Small intestine (tissue), 7 donors: ENCODE data around the gene PLEKHA6. TPM values are rescaled to one million over a fixed set of nuclear protein-coding genes. Genes with fewer than 3 reads are reported as not detected.

ENCODE experiments used
- DNase-seq, 2 donors: peaks; one replicate each; pipeline versions ENCODE4 v3.0.0 to v3.0.0-alpha.2; 2013
- FAIRE-seq: peaks from 2 replicates; lab custom pipeline; 2012; peaks lifted over from hg19 to GRCh38; lab: Jason Lieb, UNC
- H3K27ac ChIP-seq, 3 donors: one replicate each; pipeline ENCODE4 v1.5.1; 2013; ENCODE audit warnings: low read length in 2 of 3, mild to moderate bottlenecking in 2 of 3, control low read depth in 1 of 3, inconsistent platforms in 1 of 3, low read depth in 1 of 3, moderate library complexity in 1 of 3
- H3K27me3 ChIP-seq, 3 donors: one replicate each; pipeline ENCODE4 v1.6.1; 2013; ENCODE audit warnings: low read length in 3 of 3, inconsistent platforms in 1 of 3; ENCODE audit not compliant: control insufficient read depth in 3 of 3, insufficient read depth in 3 of 3
- H3K36me3 ChIP-seq, 3 donors: one replicate each; pipeline ENCODE4 v1.6.1; 2013; ENCODE audit warnings: low read length in 3 of 3, inconsistent platforms in 1 of 3, low read depth in 1 of 3, mild to moderate bottlenecking in 1 of 3, moderate library complexity in 1 of 3; ENCODE audit not compliant: control insufficient read depth in 3 of 3, insufficient read depth in 2 of 3
- H3K4me1 ChIP-seq, 3 donors: one replicate each; pipeline ENCODE4 v1.6.1; 2013; ENCODE audit warnings: low read length in 2 of 3, inconsistent platforms in 1 of 3, low read depth in 1 of 3, mild to moderate bottlenecking in 1 of 3, moderate library complexity in 1 of 3; ENCODE audit not compliant: control insufficient read depth in 3 of 3, insufficient read depth in 2 of 3
- H3K4me3 ChIP-seq, 3 donors: one replicate each; pipeline ENCODE4 v1.5.1; 2013; ENCODE audit warnings: low read length in 3 of 3, control low read depth in 1 of 3, inconsistent platforms in 1 of 3, low read depth in 1 of 3, mild to moderate bottlenecking in 1 of 3, moderate library complexity in 1 of 3
- H3K9me3 ChIP-seq, 2 donors: one replicate each; pipeline ENCODE4 v1.6.1; 2013; ENCODE audit warnings: low read depth in 1 of 2, low read length in 1 of 2; ENCODE audit not compliant: control insufficient read depth in 2 of 2, insufficient read depth in 1 of 2
- WGBS, 3 donors: extraction: QIAGEN DNeasy Blood & Tissue Kit; methylation state at CpG; one replicate each; pipeline ENCODE4 v1.1.7; 2013; 5-methylcytosine and 5-hydroxymethylcytosine counted together
- polyA plus RNA-seq, 4 donors: library from polyadenylated mRNA; stranded (reverse) in 3 of 4; unstranded in 1 of 4; fragments of 200-250 nt in 3 of 4; fragments of 120-200 nt in 1 of 4; gene quantifications; one replicate each; pipeline versions ENCODE4 v1.2.1 to v1.2.3, GENCODE V29; 2013
- donor health status: healthy with polysubstance abuse.
- donor health status: control.
- donor health status: control.
- donor health status: Bipolar disorder and iron deficiency.
- donor health status: healthy.

The PLEKHA6 gene
- polyA plus RNA-seq, 4 donors, result 27.4 to 58.0 (median 38.3) TPM

DNA sequence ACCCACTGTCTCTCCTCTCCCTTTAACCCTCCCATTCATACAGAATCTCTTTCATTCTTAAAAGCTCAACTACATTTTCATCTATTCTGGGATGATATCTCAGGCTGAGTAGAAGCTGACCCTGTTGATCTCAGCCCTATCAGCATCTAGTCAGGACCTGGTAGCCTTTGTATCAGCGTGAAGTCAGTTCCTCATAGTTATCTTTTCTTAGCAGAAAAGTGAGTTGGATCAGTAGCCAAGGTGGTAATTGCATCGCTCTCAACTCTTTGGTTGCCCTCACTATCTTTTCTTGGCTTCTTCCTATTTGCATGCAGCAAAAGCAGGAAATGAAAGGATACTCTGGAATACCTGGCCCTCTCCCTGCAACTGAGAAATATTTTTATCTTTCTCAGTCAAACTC, 132.4 kb downstream of the PLEKHA6 start:
- DNase-seq, result peak in 1 of 2 donors; percentile 41
- H3K9me3 ChIP-seq, result no peaks in the 10 kb centered on the region
- H3K27ac ChIP-seq, result peak overlapping the region; percentile 79 to 93 (median 87)
- no peak overlapping the region for H3K4me3 ChIP-seq
- H3K36me3 ChIP-seq, result peaks cover 10 to 65% (median 12%) of the 10 kb centered on the region in 3 donors
- peaks cover 0 to 33% (median 2%) of the 10 kb centered on the region in 3 donors for H3K4me1 ChIP-seq
- H3K27me3 ChIP-seq, result no peaks in the 10 kb centered on the region
- no peak for FAIRE-seq
- WGBS, 3 donors, result 27 to 72% (median 65%) methylated on average over 2 of the region's 2 CpGs

GRCh38 chr1:204225841-204226735, 133.6 kb downstream of the PLEKHA6 start:
- Histone ChIP-seq H3K27ac (peak overlapping the region; percentile 79 to 93 (median 87)), H3K27me3 (no peaks in the 10 kb centered on the region), H3K36me3 (peaks cover 10 to 74% (median 19%) of the 10 kb centered on the region in 3 donors), H3K9me3 (no peaks in the 10 kb centered on the region), H3K4me3 (no peak overlapping the region), H3K4me1 (peaks cover 0 to 33% (median 2%) of the 10 kb centered on the region in 3 donors)
- WGBS, 3 donors, result 21 to 62% (median 38%) methylated on average over 16 of the region's 16 CpGs
- peak; percentile 79 to 96 for DNase-seq
- FAIRE-seq, result no peak

- no peak overlapping the region for H3K27ac ChIP-seq
- FAIRE-seq, result no peak
- no peaks in the 10 kb centered on the region for H3K9me3 ChIP-seq
- H3K4me3 ChIP-seq, result no peak overlapping the region
- peaks cover 10 to 75% (median 20%) of the 10 kb centered on the region in 3 donors for H3K36me3 ChIP-seq
- WGBS, 3 donors, result 79 to 88% (median 87%) methylated on average over 8 of the region's 8 CpGs
- H3K27me3 ChIP-seq, result no peaks in the 10 kb centered on the region
- peaks cover 0 to 33% (median 2%) of the 10 kb centered on the region in 3 donors for H3K4me1 ChIP-seq
- no peak for DNase-seq
Measured at GRCh38 chr1:204224655-204225054, 135.1 kb downstream of the PLEKHA6 start.

- WGBS, 3 donors, result 85 to 86% (median 86%) methylated on average over 17 of the region's 17 CpGs
- H3K4me1 ChIP-seq, result peaks cover 0 to 30% (median 2%) of the 10 kb centered on the region in 3 donors
- no peak for DNase-seq
Measured at GRCh38 chr1:204223129-204223860, 136.4 kb downstream of the PLEKHA6 start.

GRCh38 chr1:204222764-204223055, 137.0 kb downstream of the PLEKHA6 start:
- Histone ChIP-seq H3K36me3 (peaks cover 2 to 67% (median 15%) of the 10 kb centered on the region in 3 donors), H3K9me3 (no peaks in the 10 kb centered on the region), H3K4me1 (peaks cover 0 to 24% (median under 1%) of the 10 kb centered on the region in 3 donors), H3K27ac (no peak overlapping the region), H3K27me3 (no peaks in the 10 kb centered on the region), H3K4me3 (no peak overlapping the region)
- FAIRE-seq (no peak), DNase-seq (no peak)
- 82 to 95% (median 90%) methylated on average over 3 of the region's 3 CpGs for WGBS, 3 donors

More at GRCh38 chr1:204223129-204223860, 136.4 kb downstream of the PLEKHA6 start:
- H3K27me3 ChIP-seq, result no peaks in the 10 kb centered on the region
- no peak overlapping the region for H3K4me3 ChIP-seq
- FAIRE-seq, result no peak
- peaks cover 4 to 70% (median 15%) of the 10 kb centered on the region in 3 donors for H3K36me3 ChIP-seq
- H3K9me3 ChIP-seq, result no peaks in the 10 kb centered on the region
- no peak overlapping the region for H3K27ac ChIP-seq

DNA sequence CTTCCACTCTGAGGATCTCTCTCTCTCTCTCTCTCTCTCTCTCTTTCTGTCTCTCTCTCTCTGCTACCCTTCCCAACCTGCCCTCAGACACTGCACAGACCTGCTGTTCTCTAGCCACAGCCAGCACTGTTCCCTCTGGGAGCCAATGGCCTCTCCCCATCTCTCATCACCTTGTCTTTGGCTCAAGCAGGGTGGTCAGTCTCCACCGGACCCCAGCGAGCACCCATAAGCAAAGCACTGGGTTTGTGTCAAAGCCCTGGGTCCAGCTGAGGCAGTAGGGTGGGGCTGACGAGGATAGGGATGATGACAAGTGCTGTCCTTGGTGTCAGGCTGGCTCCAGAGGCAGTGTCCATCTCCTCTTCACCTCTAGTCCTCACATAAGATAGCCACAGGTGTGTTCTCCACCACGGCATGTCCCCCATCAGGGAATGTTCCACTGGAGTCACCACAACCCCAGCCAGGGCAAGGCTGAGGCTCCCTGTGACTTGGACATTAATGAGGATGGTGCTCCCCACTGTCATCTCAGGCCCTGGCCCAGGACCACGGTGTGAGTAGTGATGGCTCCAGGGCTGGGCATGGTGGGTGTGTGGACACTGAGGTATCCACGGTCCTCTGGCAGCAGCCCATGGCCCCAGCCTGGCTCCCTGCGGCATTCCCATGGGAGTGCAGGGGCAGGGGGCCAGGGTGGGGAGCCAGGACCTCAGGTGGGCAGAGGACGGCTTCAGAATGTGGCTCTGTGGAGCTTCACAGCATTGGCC, 137.5 kb downstream of the PLEKHA6 start:
- 75 to 87% (median 83%) methylated on average over 8 of the region's 8 CpGs for WGBS, 3 donors

GRCh38 chr1:204221271-204221670, 138.5 kb downstream of the PLEKHA6 start:
- H3K27me3 ChIP-seq, result no peaks in the 10 kb centered on the region
- H3K9me3 ChIP-seq, result no peaks in the 10 kb centered on the region
- no peak overlapping the region for H3K27ac ChIP-seq
- 75 to 84% (median 84%) methylated on average over 11 of the region's 11 CpGs for WGBS, 3 donors
- H3K4me3 ChIP-seq, result no peak overlapping the region
- H3K4me1 ChIP-seq, result peaks cover 0 to 10% (median 0%) of the 10 kb centered on the region in 3 donors
- FAIRE-seq (no peak), DNase-seq (no peak)
- H3K36me3 ChIP-seq, result peaks cover 2 to 68% (median 15%) of the 10 kb centered on the region in 3 donors

More for the DNA sequence above, 137.5 kb downstream of the PLEKHA6 start:
- H3K27me3 ChIP-seq, result no peaks in the 10 kb centered on the region
- no peaks in the 10 kb centered on the region for H3K9me3 ChIP-seq
- H3K36me3 ChIP-seq, result peaks cover 2 to 67% (median 15%) of the 10 kb centered on the region in 3 donors
- H3K27ac ChIP-seq, result no peak overlapping the region
- DNase-seq (no peak), FAIRE-seq (no peak)
- H3K4me3 ChIP-seq, result no peak overlapping the region
- H3K4me1 ChIP-seq, result peaks cover 0 to 19% (median 0%) of the 10 kb centered on the region in 3 donors
